ENCODE results near the gene GRIP2.

DNA sequence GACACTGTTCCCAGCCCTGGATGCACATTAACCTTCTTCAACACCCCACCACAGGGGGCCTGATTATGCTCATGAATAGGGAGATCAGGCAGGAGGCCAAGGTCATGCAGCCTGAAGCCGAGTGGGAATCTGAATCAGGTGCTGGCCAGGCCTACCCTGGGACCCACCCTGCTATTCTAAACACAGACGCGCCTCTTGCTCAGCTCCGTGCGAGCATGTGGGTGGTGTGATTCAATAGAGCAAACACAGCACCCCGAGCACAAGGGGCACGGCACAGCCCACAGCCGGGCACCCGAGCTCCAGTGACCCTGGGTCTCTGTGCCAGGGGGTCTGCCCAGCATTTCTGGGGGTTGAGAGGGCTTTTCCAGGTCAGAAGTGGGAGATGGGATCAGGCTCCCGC, 24.6 kb upstream of the GRIP2 start:
- no peak for TF ChIP-seq SP1 (IDR thresholded peaks at IDR 0.05)
- TF ChIP-seq BHLHE40 (IDR thresholded peaks at IDR 0.05; ENCODE audit: borderline replicate concordance) = no peak
- TF ChIP-seq ARNT (IDR thresholded peaks at IDR 0.05) = no peak
- TF ChIP-seq TARDBP (IDR thresholded peaks at IDR 0.05) = no peak
- no peak for TF ChIP-seq HDGF (IDR thresholded peaks at IDR 0.05; ENCODE audit: borderline replicate concordance)
- TF ChIP-seq ELF4 (IDR thresholded peaks at IDR 0.05) = no peak
- TF ChIP-seq FOXK2 (IDR thresholded peaks at IDR 0.05) = no peak
- TF ChIP-seq FOXM1 (IDR thresholded peaks at IDR 0.05; ENCODE audit: borderline replicate concordance) = no peak
- TF ChIP-seq ZNF384 (IDR thresholded peaks at IDR 0.05) = no peak
